ENCODE data around the gene FBXO27. TPM values are rescaled to one million over a fixed set of nuclear protein-coding genes. Genes with fewer than 3 reads are reported as not detected.
"Not testable (repeated sequence)": the region's sequence is repeated elsewhere in the genome, so short reads cannot be mapped to it uniquely, and the experiment has no call there.

FBXO27 gene, protein sequence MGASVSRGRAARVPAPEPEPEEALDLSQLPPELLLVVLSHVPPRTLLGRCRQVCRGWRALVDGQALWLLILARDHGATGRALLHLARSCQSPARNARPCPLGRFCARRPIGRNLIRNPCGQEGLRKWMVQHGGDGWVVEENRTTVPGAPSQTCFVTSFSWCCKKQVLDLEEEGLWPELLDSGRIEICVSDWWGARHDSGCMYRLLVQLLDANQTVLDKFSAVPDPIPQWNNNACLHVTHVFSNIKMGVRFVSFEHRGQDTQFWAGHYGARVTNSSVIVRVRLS
- 1 to 10 TPM in 1 of 2 donors, not detected in 1; 2.8 TPM for total RNA-seq
- long read RNA-seq = 0 reads

DNA sequence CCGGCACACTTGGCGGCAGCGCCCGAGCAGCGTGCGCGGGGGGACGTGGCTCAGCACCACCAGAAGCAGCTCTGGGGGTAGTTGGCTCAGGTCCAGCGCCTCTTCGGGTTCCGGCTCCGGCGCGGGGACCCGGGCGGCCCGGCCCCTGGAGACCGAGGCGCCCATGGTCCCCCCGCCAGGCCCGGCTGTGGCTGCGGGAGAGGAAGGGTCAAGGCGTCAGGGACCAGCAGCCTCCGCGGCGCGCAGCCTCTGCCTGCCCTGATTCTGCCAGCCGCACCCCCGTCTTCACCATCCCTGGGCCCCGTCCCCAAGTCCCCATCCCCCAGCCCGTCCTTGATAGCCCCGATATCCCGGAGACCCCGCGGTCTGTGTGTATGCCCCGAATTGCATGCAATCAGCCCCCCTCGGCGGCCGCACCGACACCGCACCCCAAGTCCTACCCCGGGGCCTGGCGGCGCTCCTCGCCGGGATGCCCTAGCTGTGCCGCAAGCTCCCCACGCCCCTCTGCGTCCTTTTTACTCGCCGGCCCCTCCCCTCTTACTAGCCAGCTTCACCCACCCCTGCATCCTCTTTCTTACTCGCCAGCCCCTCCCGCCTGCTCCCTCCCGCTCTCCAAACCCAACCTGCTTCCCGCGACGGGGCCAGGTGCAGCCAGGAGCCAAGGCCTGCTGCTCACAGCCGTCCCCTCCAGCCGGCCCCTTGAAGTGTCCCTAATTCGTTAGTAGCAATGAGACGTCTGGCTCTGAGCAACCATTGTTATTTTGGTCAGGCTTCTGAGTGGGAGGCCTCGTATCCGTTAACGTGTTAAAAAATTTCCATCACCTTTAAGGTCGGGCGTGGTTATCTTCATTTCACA is at the start of gene FBXO27:
Gene FBXO27 (minus strand): TSS at position 487 of the 856 bp plus-strand sequence. CDS start 322 bp downstream, at position 165.
- no peak for ATAC-seq
- DNase-seq = peak; percentile 12 to 27
- intact Hi-C loops (cut with DNase I, micrococcal nuclease) = no loop called here

DNA sequence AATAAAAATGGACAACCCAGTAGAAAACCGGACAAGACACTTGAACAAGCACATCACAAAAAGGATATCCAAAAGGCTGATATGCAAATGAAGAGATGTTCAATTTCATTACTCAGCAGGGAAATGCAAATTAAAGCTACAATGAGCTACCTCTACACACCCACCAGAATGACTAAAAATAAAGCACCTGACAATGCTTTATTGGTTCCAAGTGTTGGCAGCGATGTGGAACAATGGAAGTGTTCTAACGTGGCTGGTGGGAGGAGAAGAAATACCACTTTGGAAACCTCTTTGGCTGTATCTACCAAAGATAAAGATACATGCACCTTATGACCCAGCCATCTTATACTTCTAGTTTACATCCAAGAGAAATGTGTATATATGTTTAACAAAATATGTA is 48.1 kb upstream of the FBXO27 start:
- intact Hi-C loops (cut with DNase I, micrococcal nuclease) = no loop called here
- ATAC-seq (no peak), DNase-seq (no peak)

DNA sequence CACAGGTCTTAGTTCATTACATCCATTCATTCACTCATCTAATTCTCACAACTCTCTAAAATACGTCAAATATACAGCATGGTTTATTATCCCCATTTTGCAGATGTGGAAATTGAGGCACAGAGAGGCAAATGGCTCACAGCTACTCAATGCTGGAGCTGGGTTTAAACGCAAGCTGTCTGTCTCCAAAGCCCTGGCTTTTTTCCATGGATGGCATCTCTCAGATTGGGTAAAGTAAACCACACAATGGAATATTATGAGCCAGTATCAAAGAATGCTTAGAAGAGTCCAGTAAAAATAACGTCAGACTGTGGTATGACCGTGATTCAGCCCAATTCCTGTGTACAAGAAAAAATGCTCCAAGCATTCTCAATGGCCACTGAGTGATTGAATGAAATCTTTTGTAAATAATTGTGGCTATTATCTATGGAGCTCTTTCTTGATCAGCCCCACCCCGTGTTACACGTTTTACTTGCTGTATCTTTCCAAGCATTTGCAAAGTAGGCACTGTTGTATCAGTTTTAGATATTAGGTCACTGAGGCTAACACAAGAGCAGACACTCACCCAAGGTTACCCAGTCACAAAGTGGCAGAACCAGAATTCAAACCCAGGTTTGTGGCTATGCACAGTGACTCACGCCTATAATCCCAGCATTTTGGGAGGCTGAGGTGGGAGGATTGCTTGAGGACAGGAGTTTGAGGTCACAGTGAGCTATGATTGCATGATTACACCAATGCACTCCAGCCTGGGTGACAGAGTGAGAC is 46.3 kb upstream of the FBXO27 start:
- DNase-seq (no peak), ATAC-seq (no peak)
- intact Hi-C loops (cut with DNase I, micrococcal nuclease) = no loop called here

DNA sequence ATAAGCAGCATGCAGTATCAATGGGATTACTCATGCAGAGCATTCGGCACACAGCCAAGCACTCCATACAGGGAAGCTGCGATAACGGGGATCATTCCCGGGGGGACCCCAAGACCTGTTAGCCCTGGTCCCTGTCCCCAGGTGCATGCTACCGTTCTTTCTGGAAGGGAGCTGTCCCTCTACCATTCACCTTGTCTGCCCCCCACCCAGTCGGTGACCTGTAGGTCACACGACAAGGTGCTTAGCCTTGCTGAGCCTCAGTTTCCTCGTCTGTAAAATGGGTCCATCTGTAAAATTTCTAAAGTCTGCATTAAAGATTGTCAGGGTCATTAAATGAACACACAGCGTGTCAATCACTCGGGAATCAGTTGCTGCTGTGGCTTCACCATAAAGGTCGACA is 45.0 kb upstream of the FBXO27 start:
- no peak for DNase-seq
- ATAC-seq = no peak
- intact Hi-C loops (cut with DNase I, micrococcal nuclease) = no loop called here

DNA sequence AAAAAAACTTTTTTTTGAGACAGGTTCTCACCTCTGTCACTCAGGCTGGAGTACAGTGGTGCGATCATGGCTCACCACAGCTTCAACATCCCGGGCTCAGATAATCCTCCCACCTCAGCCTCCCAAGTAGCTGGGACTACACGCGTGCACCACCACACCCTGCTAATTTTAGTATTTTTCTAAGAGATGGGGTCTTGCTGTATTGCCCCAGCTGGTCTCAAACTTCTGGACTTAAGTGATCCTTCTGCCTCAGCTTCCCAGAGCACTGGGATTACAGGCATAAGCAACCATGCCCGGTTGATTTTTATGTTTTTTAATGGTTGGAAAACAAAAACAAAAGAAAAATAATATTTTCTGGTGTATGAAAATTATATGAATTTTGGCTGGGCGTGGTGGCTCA is 42.6 kb upstream of the FBXO27 start:
- intact Hi-C loops (cut with DNase I, micrococcal nuclease) = no loop called here
- DNase-seq (no peak), ATAC-seq (no peak)

DNA sequence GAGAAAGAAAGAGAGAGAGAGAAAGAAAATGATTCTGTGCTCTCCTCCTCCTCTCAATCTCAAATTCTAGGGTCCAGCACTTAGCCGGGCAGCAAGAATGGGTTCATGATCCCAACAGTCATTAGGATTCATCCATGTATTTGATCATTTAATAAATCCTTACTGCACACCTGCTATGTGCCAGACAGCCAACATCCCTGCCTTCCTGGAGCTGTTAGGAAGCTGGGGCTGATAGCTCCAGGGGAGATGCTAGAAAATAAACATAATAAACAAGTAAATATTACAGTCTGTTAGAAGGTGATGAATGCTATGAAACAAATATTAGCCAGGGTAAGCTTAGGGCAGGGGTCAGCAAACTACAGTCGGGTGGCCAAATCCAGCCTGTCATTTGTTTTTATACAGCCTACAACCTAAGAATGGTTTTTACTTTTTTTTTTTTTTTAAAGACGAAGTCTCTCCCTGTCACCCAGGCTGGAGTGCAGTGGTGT is 41.9 kb upstream of the FBXO27 start:
- ATAC-seq = no peak
- intact Hi-C loops (cut with DNase I, micrococcal nuclease) = no loop called here
- no peak for DNase-seq

DNA sequence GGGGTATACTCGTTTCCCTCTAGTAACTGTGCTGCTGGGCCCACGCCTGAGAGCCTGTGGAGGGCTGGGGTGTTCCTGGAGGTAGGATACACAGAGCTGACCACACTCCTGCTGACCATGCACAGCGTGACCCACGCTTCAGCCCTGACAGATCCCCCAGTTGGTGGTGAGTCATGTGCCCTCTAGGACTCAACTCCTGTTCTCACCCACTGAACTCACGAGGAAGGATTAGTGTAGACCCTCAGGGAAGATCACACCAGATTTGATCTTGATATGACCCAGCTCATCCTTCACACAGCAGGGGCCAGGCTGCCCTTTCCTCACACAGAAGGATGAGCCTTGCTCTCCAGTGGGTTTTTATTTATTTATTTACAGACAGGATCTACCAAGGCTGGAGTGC is 38.5 kb upstream of the FBXO27 start:
- ATAC-seq (no peak), DNase-seq (no peak)
- intact Hi-C loops (cut with DNase I, micrococcal nuclease) = no loop called here

DNA sequence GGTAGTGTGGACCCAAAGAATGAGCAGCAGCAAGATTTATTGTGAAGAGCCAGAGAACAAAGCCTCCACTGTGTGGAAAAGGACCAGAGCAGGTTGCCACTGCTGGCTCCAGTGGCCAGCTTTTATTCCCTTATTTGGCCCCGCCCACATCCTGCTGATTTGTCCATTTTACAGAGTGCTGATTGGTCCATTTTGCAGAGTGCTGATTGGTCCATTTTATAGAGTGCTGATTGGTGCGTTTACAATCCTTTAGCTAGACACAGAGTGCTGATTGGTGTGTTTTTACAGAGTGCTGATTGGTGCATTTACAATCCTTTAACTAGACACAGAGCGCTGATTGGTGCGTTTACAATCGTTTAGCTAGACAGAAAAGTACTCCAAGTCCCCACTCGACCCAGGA is 35.9 kb upstream of the FBXO27 start:
- intact Hi-C loops (cut with DNase I, micrococcal nuclease); ATAC-seq: not testable (repeated sequence)

DNA sequence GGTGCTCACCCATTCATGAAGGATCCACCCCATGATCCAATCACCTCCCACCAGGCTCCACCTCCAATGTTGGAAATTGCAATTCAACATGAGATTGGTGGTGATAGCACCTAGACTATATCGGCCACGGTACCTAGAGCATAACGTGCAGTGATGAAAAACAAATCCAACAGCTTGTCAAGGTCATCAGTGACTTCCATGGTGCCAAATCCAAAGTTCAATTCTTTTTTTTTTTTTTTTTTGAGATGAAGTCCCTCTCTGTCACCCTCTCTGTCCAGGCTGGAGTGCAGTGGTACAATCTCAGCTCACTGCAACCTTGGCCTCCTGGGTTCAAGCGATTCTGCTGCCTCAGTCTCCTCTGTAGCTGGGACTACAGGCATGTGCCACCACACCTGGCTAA is 34.8 kb upstream of the FBXO27 start:
- DNase-seq = no peak
- no peak for ATAC-seq
- intact Hi-C loops (cut with DNase I, micrococcal nuclease) = no loop called here

More for the DNA sequence above, 35.9 kb upstream of the FBXO27 start:
- DNase-seq = not testable (repeated sequence)

DNA sequence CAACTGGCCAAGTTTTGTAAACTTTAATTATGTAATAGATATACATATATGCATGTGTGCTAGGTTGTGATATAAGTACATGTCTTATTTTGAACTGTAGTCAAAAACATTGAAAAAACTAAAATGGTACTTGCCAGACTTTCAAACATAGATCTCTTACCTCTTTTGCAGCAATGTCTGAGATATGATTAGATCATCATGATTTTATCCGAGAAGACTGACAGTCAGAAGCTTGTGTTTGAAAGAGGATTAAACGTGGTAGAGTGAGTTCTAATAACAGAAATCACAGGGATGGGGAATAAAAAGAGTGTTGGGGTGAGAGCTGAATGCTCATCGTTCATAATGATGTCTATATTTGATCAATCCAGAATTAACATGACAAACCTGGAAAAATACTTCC is 33.6 kb upstream of the FBXO27 start:
- no peak for ATAC-seq
- intact Hi-C loops (cut with DNase I, micrococcal nuclease) = no loop called here
- DNase-seq = no peak

DNA sequence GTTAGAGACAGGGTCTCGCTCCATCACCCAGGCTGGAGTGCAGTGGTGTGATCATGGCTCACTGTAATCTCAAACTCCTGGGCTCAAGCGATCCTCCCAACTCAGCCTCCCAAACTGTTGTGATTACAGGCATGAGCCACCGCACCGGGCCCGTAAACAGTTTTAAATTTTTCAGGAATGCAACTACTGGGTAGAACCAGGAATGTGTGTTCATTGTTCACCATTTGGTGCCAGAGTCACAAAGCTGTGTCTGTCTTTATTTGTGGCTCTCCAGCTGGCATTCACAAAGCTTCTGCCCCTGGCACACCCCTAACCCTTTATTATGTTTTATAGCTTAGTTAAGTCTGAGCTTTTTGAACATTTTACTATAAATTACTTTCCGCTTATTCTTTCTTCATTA is 32.1 kb upstream of the FBXO27 start:
- DNase-seq (no peak), ATAC-seq (no peak)
- intact Hi-C loops (cut with DNase I, micrococcal nuclease) = no loop called here

DNA sequence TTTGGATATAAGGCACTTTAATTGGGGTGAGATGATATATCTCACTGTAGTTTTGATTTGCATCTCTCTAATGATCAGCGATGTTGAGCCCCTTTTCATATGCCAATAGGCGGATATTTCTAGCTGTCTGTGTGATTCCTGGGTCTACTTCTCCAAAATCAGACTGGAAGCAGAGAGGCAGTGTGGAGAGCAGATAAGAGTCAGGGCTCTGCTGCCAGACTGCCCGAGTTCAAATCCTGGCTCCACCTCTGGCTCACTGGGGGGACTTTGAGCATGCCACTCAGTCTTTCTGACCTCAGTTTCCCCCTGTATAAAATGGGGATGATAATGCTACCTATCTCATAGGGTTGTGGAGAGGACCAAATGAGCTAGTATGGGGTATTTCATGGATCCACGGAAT is 27.8 kb upstream of the FBXO27 start:
- DNase-seq = no peak
- intact Hi-C loops (cut with DNase I, micrococcal nuclease) = no loop called here
- no peak for ATAC-seq

DNA sequence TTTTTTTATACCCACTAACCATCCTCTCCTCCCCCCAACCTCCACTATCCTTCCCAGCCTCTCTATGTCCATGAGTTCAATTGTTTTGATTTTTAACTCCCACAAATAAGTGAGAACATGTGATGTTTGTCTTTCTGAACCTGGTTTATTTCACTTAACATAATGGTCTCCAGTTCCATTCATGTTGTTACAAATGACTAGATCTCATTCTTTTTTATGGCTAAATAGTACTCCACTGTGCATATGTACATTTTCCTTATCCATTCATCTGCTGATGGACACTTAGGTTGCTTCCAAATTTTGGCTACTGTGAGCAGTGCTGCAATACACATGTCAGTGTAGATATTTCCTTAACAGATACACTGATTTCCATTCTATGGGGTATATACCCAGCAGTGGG is 27.0 kb upstream of the FBXO27 start:
- intact Hi-C loops (cut with DNase I, micrococcal nuclease) = no loop called here
- no peak for ATAC-seq
- DNase-seq = no peak

DNA sequence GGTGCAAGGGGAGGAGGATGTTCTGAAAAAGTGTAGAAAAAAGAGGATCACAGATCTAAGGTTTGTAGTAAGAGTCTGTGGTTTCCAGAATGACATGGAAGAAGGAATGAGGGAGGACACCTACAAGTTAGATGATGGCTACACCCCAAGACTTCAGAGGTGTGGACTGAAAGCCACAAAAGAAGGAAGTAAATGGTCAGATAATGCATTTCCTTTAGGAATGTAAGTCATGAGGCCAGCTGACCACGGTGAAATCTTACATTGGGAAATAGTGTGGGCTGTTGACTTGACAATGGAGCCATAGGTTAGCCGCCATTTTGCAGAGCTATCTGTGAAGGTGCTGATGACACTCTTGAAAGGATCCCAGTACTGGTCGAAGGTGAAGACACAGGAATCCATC is 25.3 kb upstream of the FBXO27 start:
- DNase-seq (no peak), ATAC-seq (no peak)
- intact Hi-C loops (cut with DNase I, micrococcal nuclease) = no loop called here

DNA sequence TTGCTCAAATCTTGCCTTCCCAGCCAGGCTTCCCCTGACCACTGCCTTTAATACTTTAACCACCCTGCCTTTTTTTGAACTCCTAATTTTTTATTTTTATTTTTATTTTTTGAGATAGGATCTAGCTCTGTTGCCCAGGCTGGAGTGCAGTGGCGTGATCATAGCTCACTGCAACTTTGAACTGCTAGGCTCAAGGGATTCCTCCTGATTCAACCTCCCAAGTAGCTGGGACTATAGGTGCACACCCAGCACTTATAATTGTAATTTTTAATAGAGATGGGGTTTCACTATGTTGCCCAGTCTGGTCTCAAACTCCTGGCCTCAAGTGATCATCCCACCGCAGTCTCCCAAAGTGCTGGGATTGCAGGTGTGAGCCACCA is 21.7 kb upstream of the FBXO27 start:
- intact Hi-C loops (cut with DNase I, micrococcal nuclease) = no loop called here
- no peak for ATAC-seq
- DNase-seq = no peak

DNA sequence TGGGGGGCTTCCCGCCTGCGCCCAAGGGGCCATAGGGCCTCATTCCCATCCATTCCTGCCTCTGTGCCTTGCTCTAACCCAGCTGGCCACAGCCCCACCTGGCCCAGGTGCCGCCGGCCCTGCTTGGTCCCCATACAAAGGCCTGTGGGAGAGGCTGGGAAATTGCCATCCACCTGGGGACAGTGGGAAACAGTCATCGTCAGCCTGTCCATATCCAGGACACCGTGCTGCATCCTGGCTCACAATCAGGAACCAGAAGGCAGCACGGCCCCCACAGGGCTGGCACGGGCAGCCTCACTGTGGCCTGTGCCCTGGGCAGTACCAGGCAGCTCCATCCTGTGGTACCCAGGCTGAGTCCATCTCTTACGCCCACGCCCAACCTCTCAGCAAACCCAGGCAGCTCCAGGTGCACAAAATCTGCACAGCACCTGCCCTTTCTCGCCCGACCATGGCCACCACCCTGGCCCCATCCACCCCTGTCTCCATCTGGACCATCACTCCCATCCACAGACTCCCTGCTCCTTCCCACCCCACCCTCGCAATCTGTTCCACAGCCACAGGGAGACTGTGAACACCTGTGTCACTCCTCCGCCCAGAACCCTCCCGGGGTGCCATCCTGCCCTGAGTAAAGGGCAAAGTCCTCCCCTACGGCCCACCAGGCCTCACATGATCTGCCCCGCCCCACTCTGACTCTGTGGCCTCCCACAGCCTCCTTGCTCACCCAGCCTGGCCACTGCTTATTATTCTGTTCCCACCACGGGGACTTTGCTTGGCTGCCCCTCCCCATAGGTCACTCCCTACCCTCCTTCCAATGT is 21.1 kb upstream of the FBXO27 start:
- intact Hi-C loops (cut with DNase I, micrococcal nuclease) = no loop called here
- DNase-seq (peak; percentile 52 to 58), ATAC-seq (peak; percentile 98)

DNA sequence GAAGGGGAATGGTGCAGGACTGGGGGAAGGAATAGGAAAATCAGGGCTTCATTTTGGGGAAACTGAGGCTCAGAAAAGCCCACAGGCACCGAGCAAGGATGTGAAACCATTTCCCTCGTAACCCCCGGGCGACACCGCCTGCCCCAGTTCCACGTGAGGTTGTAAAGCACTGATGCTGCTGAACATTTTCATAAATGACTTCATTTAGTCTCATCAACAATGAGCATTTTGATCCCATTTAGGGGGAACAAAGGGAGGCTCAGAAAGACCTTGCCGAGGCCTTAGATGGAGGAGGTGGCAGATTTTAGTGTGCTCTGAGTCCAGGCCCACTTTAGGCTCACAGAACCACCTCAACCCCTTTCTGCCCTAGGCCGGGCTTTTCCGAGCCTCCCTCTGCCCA is 20.5 kb upstream of the FBXO27 start:
- DNase-seq = no peak
- no peak for ATAC-seq
- intact Hi-C loops (cut with DNase I, micrococcal nuclease) = no loop called here

DNA sequence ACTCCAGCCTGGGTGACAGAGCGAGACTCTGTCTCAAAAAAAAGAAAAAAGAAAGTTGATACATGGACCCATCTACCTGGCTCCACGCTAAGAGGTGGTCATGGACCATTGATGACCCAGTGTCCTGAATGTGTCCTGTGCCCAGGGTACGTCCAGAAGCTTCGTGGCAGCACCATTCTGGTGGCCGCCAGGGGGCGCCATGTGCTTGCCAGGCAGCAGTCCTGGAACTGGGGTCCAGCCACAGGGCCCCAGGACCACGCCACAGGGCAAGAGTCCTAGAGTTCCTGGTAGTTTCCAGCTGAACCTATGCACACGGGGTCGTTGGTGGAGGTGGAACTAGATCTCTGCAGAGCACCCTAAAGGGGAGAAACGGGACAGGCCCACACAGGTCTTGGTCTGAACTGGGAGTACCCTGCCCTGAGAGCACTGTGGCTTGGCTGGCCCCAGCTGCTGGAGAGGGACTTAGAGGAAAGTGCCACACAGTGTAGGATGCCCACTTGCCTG is 19.9 kb upstream of the FBXO27 start:
- ATAC-seq (peak; percentile 35), DNase-seq (peak; percentile 40 to 65)
- intact Hi-C loops (cut with DNase I, micrococcal nuclease) = no loop called here

DNA sequence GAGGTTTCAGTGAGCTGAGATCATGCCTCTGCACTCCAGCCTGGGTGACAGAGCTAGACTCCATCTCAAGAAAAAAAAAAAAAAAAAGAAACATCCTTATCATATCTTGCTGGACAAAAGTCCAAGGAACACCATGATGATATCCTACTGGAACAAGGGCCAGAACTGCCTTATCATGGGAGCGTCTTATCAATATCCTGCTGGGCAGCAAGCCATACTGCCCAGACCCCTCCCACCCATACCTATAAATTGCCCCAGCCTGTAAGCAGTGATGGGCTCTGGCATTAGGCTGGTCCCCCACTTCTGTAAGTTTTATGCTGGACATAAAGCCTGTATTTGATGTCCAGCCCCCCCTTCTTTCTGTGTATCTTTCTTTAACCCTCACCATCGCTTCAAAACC is 14.7 kb upstream of the FBXO27 start:
- no peak for DNase-seq
- ATAC-seq = no peak
- intact Hi-C loops (cut with DNase I, micrococcal nuclease) = no loop called here

All from left colon (tissue), 2 donors.